Measurements from ENCODE around the gene DGLUCY.

DNA sequence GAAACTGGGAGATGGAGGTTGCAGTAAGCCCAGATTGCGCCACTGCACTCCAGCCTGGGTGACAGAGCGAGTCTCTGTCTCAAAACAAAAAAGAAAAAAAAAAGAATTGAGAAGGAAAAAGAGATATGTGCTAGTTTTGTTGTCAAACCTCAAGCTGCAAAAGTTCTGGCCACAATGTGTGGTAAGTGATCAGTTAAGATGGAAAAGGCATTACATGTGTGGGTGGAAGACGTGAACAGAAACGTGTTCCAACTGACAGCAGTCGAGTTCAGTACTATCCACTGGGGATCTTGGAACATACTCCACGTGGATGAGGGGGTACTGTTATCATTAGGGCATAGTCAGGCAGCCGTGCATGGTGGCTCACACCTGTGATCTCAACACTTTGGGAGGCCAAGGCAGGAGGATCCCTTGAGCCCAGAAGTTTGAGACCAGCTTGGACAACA, 113.3 kb downstream of the DGLUCY start:
- TF ChIP-seq, protein P1, sequence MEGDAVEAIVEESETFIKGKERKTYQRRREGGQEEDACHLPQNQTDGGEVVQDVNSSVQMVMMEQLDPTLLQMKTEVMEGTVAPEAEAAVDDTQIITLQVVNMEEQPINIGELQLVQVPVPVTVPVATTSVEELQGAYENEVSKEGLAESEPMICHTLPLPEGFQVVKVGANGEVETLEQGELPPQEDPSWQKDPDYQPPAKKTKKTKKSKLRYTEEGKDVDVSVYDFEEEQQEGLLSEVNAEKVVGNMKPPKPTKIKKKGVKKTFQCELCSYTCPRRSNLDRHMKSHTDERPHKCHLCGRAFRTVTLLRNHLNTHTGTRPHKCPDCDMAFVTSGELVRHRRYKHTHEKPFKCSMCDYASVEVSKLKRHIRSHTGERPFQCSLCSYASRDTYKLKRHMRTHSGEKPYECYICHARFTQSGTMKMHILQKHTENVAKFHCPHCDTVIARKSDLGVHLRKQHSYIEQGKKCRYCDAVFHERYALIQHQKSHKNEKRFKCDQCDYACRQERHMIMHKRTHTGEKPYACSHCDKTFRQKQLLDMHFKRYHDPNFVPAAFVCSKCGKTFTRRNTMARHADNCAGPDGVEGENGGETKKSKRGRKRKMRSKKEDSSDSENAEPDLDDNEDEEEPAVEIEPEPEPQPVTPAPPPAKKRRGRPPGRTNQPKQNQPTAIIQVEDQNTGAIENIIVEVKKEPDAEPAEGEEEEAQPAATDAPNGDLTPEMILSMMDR (IDR thresholded peaks at IDR 0.05) = no peak
- no peak for TF ChIP-seq POLR2A (IDR thresholded peaks at IDR 0.05)

All from ovary (tissue), 3 donors.